NCI-H2081 (cell line): ENCODE measurements around the gene UHRF1.
"Not testable (repeated sequence)": the region's sequence is repeated elsewhere in the genome, so short reads cannot be mapped to it uniquely, and the experiment has no call there.

Source experiments
- DNase-seq, 2 experiments: peaks; one replicate each; lab custom pipeline; 2025; lab: John Stamatoyannopoulos, UW

UHRF1 gene

GRCh38 chr19:4971816-4972495, 62.7 kb downstream of the UHRF1 start:
- DNase-seq = no peak

GRCh38 chr19:4972509-4973230, 63.4 kb downstream of the UHRF1 start:
- no peak for DNase-seq

GRCh38 chr19:4974880-4975469, 65.7 kb downstream of the UHRF1 start:
- no peak for DNase-seq

GRCh38 chr19:4975601-4976000, 66.3 kb downstream of the UHRF1 start:
- not testable (repeated sequence) for DNase-seq

GRCh38 chr19:4976401-4977298, 67.3 kb downstream of the UHRF1 start:
- no peak for DNase-seq

- DNase-seq = no peak
Observed at GRCh38 chr19:4977299-4978174, 68.2 kb downstream of the UHRF1 start.

- DNase-seq = no peak
Observed at GRCh38 chr19:4979211-4979807, 70.0 kb downstream of the UHRF1 start.

- no peak for DNase-seq
Observed at GRCh38 chr19:4980067-4980466, 70.8 kb downstream of the UHRF1 start.

- no peak for DNase-seq
Observed at GRCh38 chr19:4980838-4981680, 71.8 kb downstream of the UHRF1 start.

- peak; percentile 68 to 90 for DNase-seq
Observed at GRCh38 chr19:4981681-4981958, 72.3 kb downstream of the UHRF1 start.

GRCh38 chr19:4983346-4984105, 74.2 kb downstream of the UHRF1 start:
- no peak for DNase-seq

GRCh38 chr19:4984106-4984380, 74.7 kb downstream of the UHRF1 start:
- DNase-seq = no peak

GRCh38 chr19:4984438-4984990, 75.2 kb downstream of the UHRF1 start:
- DNase-seq = peak in 1 of 2 experiments; percentile 20

GRCh38 chr19:4985551-4985991, 76.3 kb downstream of the UHRF1 start:
- no peak for DNase-seq

GRCh38 chr19:4986056-4986455, 76.8 kb downstream of the UHRF1 start:
- DNase-seq = no peak

- no peak for DNase-seq
Observed at GRCh38 chr19:4986471-4986891, 77.2 kb downstream of the UHRF1 start.

GRCh38 chr19:4987256-4987655, 78.0 kb downstream of the UHRF1 start:
- no peak for DNase-seq

- DNase-seq = no peak
Observed at GRCh38 chr19:4987692-4988370, 78.5 kb downstream of the UHRF1 start.
